ENCODE measurements around the gene LONP2. TPM values are rescaled to one million over a fixed set of nuclear protein-coding genes. Genes with fewer than 3 reads are reported as not detected.

Gene LONP2
- total RNA-seq, 4 donors from 2014 or later, result 50.8 to 80.9 (median 53.9) TPM

DNA sequence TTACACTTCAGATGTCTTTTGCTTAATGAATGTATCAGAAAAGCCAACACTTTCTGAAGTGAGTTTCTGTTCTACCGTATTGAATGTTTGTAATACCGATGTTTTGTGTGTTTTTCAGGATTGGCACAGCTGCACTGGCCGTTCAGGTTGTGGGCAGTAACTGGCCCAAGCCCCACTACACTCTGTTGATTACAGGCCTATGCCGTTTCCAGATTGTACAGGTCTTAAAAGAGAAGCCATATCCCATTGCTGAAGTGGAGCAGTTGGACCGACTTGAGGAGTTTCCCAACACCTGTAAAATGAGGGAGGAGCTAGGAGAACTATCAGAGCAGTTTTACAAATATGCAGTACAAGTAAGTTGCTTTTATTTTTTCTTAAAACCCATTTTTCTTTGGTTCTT is 7.9 kb downstream of the LONP2 start:
- no peak for ATAC-seq (ENCODE audit: low FRiP score)
- no peak for TF ChIP-seq CTCF (IDR thresholded peaks at IDR 0.05)

GRCh38 chr16:48256579-48257177 is 12.6 kb downstream of the LONP2 start:
- no peak for ATAC-seq (ENCODE audit: low FRiP score)

More for the DNA sequence above, 7.9 kb downstream of the LONP2 start:
- no peak for DNase-seq (ENCODE audit: low spot score)

DNA sequence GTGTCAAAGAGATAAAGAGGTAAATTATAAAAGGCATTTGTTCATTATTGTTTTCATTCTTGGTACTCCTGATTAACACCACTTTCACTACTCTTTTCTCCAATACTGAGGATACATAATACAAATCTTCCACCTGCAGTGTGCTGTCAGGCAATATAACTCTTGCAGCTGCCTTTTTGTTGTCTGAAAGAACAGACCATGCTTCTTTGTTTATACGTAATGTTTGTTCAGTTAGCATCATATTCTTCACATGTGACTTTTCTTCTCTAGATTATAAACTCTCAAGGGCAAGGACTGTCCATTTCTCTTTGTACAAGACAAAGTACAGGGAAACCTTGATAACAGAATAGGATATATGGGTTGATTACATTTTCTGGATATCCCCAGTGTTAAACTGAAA is 17.5 kb downstream of the LONP2 start:
- no peak for TF ChIP-seq CTCF (IDR thresholded peaks at IDR 0.05)
- ATAC-seq (ENCODE audit: low FRiP score) (no peak), DNase-seq (ENCODE audit: low spot score) (no peak)

More at GRCh38 chr16:48256579-48257177, 12.6 kb downstream of the LONP2 start:
- TF ChIP-seq CTCF (IDR thresholded peaks at IDR 0.05), result no peak
- DNase-seq (ENCODE audit: low spot score), result no peak

- no peak for DNase-seq (ENCODE audit: low spot score)
- TF ChIP-seq CTCF (IDR thresholded peaks at IDR 0.05), result no peak
- no peak for ATAC-seq (ENCODE audit: low FRiP score)
Measured at GRCh38 chr16:48262631-48263030, 18.5 kb downstream of the LONP2 start.

GRCh38 chr16:48269011-48269410 is 24.9 kb downstream of the LONP2 start:
- no peak for DNase-seq (ENCODE audit: low spot score)

GRCh38 chr16:48271728-48272127 is 27.6 kb downstream of the LONP2 start:
- DNase-seq (ENCODE audit: low spot score) (no peak), ATAC-seq (ENCODE audit: low FRiP score) (no peak)
- TF ChIP-seq CTCF (IDR thresholded peaks at IDR 0.05), result no peak

More at GRCh38 chr16:48269011-48269410, 24.9 kb downstream of the LONP2 start:
- ATAC-seq (ENCODE audit: low FRiP score), result no peak
- TF ChIP-seq CTCF (IDR thresholded peaks at IDR 0.05), result no peak

DNA sequence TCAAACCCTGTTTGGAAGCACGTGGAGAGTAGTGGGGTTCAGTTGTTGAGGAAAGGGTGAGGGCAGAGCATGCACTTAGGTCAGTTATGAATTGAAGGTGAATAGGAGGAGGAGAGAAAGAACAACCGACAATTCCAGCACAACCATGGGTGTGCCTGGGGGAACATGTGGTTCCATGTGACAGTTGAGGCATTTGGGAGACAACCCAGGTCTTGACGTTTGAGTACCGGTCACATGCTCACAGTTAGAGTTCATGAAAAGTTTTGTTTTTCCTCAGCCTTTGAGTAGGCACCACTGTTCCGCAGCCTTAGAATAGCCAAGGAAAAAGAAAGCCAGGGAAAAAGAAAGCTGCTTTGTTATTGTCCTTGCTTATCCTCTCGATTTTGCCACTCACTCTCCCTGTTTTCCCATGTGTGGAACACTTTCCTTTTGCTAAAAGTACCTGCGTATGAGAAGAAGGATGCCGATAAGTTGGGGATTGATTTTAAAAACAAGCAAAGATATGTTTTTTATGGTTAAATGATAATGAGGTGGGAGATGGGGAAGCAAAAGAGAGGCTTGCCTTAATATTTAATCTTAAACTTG is 28.8 kb downstream of the LONP2 start:
- TF ChIP-seq CTCF (IDR thresholded peaks at IDR 0.05), result no peak
- DNase-seq (ENCODE audit: low spot score) (no peak), ATAC-seq (ENCODE audit: low FRiP score) (no peak)
